ENCODE measurements around the gene ANKRA2. TPM values are rescaled to one million over a fixed set of nuclear protein-coding genes. Genes with fewer than 3 reads are reported as not detected.
A peak's percentile ranks its signal among the peaks of the same experiment; 100 is the strongest.

Gene ANKRA2
- polyA plus RNA-seq, 1 of the 3 experiments (the other 2 are of a cell fraction): 14.5 TPM

DNA sequence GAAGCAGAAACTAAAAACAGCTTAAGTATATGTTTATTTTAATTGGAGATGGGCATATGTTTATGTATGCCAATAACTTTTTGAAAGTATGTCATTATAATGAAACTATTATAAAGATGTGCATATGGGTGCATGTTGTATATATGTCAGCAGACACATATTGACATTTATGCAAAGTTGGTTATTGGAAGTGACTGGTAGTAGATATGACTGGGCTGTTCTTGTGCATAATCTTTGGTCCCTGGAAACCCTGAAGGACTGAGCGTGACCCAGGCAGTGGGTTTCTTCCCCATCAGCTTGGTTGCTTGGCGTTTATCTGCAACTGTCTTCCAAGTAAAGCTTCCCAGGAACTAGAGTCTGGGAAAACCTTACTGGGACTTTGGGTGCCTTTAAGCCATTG is 25.7 kb downstream of the ANKRA2 start:
- peaks cover 9% of the 10 kb centered on the region for H3F3A ChIP-seq (replicated peaks; ENCODE audit: insufficient read depth)
- no peaks in the 10 kb centered on the region for H3K9me3 ChIP-seq
- no peak overlapping the region for H3K27ac ChIP-seq (ENCODE audit: low read depth in 2 of 2, low read length in 1 of 2)
- no peaks in the 10 kb centered on the region for H3K36me3 ChIP-seq (replicated peaks in 1 of 2; ENCODE audit: control insufficient read depth in 1 of 2, insufficient read depth in 2 of 2, low read length in 1 of 2)
- TF ChIP-seq RXRA (IDR thresholded peaks at IDR 0.05; ENCODE audit: borderline replicate concordance, low read depth) (no peak), NRF1 (IDR thresholded peaks at IDR 0.05; ENCODE audit: low read depth, low read length) (no peak)
- H2AFZ ChIP-seq (ENCODE audit: low read depth): no peak overlapping the region
- ChIA-PET POLR2A (no interaction called here), CTCF (interaction anchor here (0.9 to 7.8 kb wide), 3 partner anchors 16 to 324 kb away, joined by 3 to 100 read pairs (median 4); no protein-coding TSS in a partner anchor)
- H3K9ac ChIP-seq: no peak overlapping the region
- H3K9me2 ChIP-seq: no peaks in the 10 kb centered on the region
- no peaks in the 10 kb centered on the region for H3K27me3 ChIP-seq (ENCODE audit: insufficient read depth)
- no peaks in the 10 kb centered on the region for H3K4me1 ChIP-seq (ENCODE audit: control insufficient read depth in 1 of 2, insufficient read depth in 2 of 2, low read depth in 1 of 2, low read length in 1 of 2)
- H3K79me2 ChIP-seq (ENCODE audit: insufficient read depth): no peaks in the 10 kb centered on the region
- 94% methylated on average over 2 of the region's 2 CpGs for WGBS (ENCODE audit: low lambda C conversion rate)
- H3K4me2 ChIP-seq: 0 out of 2 replicates have a peak overlapping the region, but pooled peaks have one; percentile 37
- H4K20me1 ChIP-seq (ENCODE audit: insufficient read depth): no peaks in the 10 kb centered on the region
- no peak overlapping the region for H3K4me3 ChIP-seq (ENCODE audit: low read depth in 2 of 2, low read length in 1 of 2)
- DNase-seq: no peak

DNA sequence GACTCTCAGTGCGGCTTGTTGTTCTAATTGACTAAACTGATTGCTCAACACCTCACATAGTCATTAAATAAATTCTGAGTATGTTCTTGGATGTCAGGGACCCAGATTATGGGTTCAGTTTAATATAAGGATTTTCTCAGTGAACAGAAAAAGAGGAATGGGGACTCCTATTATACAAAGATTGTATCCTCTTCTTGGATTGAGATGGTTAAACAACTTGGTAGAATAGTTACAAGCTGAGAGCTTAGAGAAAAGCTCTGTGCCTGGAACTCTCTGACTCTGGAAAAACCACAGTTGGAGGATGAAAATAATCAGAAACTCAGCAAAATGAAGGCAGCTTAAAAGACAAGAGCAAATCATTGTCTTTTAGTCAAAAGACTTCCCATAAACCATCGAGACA is 30.5 kb downstream of the ANKRA2 start:
- no peaks in the 10 kb centered on the region for H3K36me3 ChIP-seq (replicated peaks in 1 of 2; ENCODE audit: control insufficient read depth in 1 of 2, insufficient read depth in 2 of 2, low read length in 1 of 2)
- no peaks in the 10 kb centered on the region for H3K79me2 ChIP-seq (ENCODE audit: insufficient read depth)
- H3K9me2 ChIP-seq: no peaks in the 10 kb centered on the region
- no peak overlapping the region for H3K9ac ChIP-seq
- 40% methylated on average over 2 of the region's 2 CpGs for WGBS (ENCODE audit: low lambda C conversion rate)
- DNase-seq: no peak
- no peaks in the 10 kb centered on the region for H3K27me3 ChIP-seq (ENCODE audit: insufficient read depth)
- H3K4me3 ChIP-seq (ENCODE audit: low read depth in 2 of 2, low read length in 1 of 2): no peak overlapping the region
- H3K4me1 ChIP-seq (ENCODE audit: control insufficient read depth in 1 of 2, insufficient read depth in 2 of 2, low read depth in 1 of 2, low read length in 1 of 2): peaks cover 0 to 7% of the 10 kb centered on the region in 2 experiments; a peak in 1 of 4 replicates
- H3K27ac ChIP-seq (ENCODE audit: low read depth in 2 of 2, low read length in 1 of 2): no peak overlapping the region
- H3K9me3 ChIP-seq: no peaks in the 10 kb centered on the region
- no peak overlapping the region for H2AFZ ChIP-seq (ENCODE audit: low read depth)
- H4K20me1 ChIP-seq (ENCODE audit: insufficient read depth): no peaks in the 10 kb centered on the region
- ChIA-PET POLR2A (no interaction called here), CTCF (interaction anchor here (1.4 to 7.8 kb wide), 4 partner anchors 11 to 23 kb away, joined by 4 to 100 read pairs (median 22); no protein-coding TSS in a partner anchor)
- peaks cover 12% of the 10 kb centered on the region for H3F3A ChIP-seq (replicated peaks; ENCODE audit: insufficient read depth)
- TF ChIP-seq MXI1 (IDR thresholded peaks at IDR 0.05; ENCODE audit: low read depth, low read length) (no peak), RFX5 (IDR thresholded peaks at IDR 0.05; ENCODE audit: low read length) (no peak), GABPA (IDR thresholded peaks at IDR 0.05; ENCODE audit: low read depth) (no peak)
- TF ChIP-seq, protein P1, sequence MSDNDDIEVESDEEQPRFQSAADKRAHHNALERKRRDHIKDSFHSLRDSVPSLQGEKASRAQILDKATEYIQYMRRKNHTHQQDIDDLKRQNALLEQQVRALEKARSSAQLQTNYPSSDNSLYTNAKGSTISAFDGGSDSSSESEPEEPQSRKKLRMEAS (IDR thresholded peaks at IDR 0.05; ENCODE audit: low read depth): no peak
- TF ChIP-seq, protein P2, sequence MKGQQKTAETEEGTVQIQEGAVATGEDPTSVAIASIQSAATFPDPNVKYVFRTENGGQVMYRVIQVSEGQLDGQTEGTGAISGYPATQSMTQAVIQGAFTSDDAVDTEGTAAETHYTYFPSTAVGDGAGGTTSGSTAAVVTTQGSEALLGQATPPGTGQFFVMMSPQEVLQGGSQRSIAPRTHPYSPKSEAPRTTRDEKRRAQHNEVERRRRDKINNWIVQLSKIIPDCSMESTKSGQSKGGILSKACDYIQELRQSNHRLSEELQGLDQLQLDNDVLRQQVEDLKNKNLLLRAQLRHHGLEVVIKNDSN (IDR thresholded peaks at IDR 0.05; ENCODE audit: borderline replicate concordance, low read depth): no peak
- H3K4me2 ChIP-seq: no peak overlapping the region

DNA sequence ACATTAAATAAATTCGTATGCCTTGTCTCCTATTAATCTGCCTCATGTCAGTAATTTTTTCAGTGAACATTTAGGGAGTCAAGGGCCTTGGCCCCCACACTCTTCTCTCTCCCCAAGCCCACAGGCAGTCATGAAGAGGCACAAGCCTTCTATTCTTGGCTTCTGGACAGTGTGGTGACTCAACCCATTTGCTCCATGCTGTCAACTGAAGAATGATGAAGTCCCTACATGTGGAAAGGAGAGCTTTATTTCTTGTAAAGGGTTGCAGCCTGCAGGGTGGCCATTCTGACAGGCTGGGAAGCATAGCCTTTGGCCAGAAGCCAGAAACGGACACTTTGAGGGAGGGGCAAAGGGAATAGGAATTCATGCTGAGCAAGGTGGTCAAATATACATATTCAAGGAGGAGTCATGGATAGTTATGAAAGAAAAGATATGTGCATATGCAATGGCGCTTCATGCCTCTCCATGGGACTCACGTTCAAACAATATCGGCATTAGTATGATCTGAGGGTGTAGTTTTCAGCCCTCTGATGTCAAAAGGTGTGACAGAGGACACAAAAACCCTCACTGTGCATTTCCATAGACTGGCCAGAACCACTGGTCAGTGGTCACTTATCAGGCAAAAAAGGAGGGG is 31.3 kb downstream of the ANKRA2 start:
- 32% methylated on average over 5 of the region's 5 CpGs for WGBS (ENCODE audit: low lambda C conversion rate)
- no peak overlapping the region for H2AFZ ChIP-seq (ENCODE audit: low read depth)
- H3K9ac ChIP-seq: no peak overlapping the region
- H3K27me3 ChIP-seq (ENCODE audit: insufficient read depth): no peaks in the 10 kb centered on the region
- H3K4me3 ChIP-seq (ENCODE audit: low read depth in 2 of 2, low read length in 1 of 2): no peak overlapping the region
- H3K4me2 ChIP-seq: no peak overlapping the region
- H3K79me2 ChIP-seq (ENCODE audit: insufficient read depth): no peaks in the 10 kb centered on the region
- DNase-seq: no peak
- TF ChIP-seq, protein P2 (IDR thresholded peaks at IDR 0.05; ENCODE audit: borderline replicate concordance, low read depth): no peak
- peak; percentile 44 for TF ChIP-seq NFIC (IDR thresholded peaks at IDR 0.05; ENCODE audit: borderline replicate concordance)
- peak; percentile 5; the same call in 1 of the 2 replicates for TF ChIP-seq FOSL2 (IDR thresholded peaks at IDR 0.05; ENCODE audit: borderline replicate concordance, low read depth)
- no peak for TF ChIP-seq EZH2phosphoT487 (IDR thresholded peaks at IDR 0.05; ENCODE audit: borderline replicate concordance, low read depth)
- TF ChIP-seq TAF1 (IDR thresholded peaks at IDR 0.05; ENCODE audit: borderline replicate concordance, low read depth, low read length): no peak
- TF ChIP-seq, protein P3, sequence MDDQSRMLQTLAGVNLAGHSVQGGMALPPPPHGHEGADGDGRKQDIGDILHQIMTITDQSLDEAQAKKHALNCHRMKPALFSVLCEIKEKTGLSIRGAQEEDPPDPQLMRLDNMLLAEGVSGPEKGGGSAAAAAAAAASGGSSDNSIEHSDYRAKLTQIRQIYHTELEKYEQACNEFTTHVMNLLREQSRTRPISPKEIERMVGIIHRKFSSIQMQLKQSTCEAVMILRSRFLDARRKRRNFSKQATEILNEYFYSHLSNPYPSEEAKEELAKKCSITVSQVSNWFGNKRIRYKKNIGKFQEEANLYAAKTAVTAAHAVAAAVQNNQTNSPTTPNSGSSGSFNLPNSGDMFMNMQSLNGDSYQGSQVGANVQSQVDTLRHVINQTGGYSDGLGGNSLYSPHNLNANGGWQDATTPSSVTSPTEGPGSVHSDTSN (IDR thresholded peaks at IDR 0.05): 0 out of 2 replicates have a peak, but pooled peaks have one; percentile 40
- peaks cover 6% of the 10 kb centered on the region for H3F3A ChIP-seq (replicated peaks; ENCODE audit: insufficient read depth)
- H3K27ac ChIP-seq (ENCODE audit: low read depth in 2 of 2, low read length in 1 of 2): no peak overlapping the region
- POLR2A ChIA-PET: no interaction called here
- no peaks in the 10 kb centered on the region for H3K9me2 ChIP-seq
- no peaks in the 10 kb centered on the region for H3K9me3 ChIP-seq
- CTCF ChIA-PET: interaction anchor here (1.4 to 7.8 kb wide), 2 partner anchors 10 to 22 kb away, joined by 4 to 100 read pairs; no protein-coding TSS in a partner anchor
- H3K4me1 ChIP-seq (ENCODE audit: control insufficient read depth in 1 of 2, insufficient read depth in 2 of 2, low read depth in 1 of 2, low read length in 1 of 2): peaks cover 0 to 7% of the 10 kb centered on the region in 2 experiments; a peak in 1 of 4 replicates
- no peaks in the 10 kb centered on the region for H4K20me1 ChIP-seq (ENCODE audit: insufficient read depth)
- no peaks in the 10 kb centered on the region for H3K36me3 ChIP-seq (replicated peaks in 1 of 2; ENCODE audit: control insufficient read depth in 1 of 2, insufficient read depth in 2 of 2, low read length in 1 of 2)

Data from SK-N-SH (cell line).